SK-N-SH treated with all-trans-retinoic acid at 6 μM for 48 hours (cell line): ENCODE measurements around the gene TRIP4.

Experiments used
- CSDC2 ChIP-seq: fragments of 250-450 bp; sonication (Bioruptor Pico); IDR thresholded peaks from 2 replicates; pipeline ENCODE4 v1.5.0; 2020; ENCODE audit warnings: mild to moderate bottlenecking, moderate library complexity
- GLIS3 ChIP-seq: fragments of 250-450 bp; sonication (Bioruptor Pico); IDR thresholded peaks from 2 replicates; pipeline ENCODE4 v1.5.0; 2020; ENCODE audit warnings: mild to moderate bottlenecking, moderate library complexity
- OSR1 ChIP-seq: fragments of 250-450 bp; sonication (Bioruptor Pico); IDR thresholded peaks from 2 replicates; pipeline ENCODE4 v1.8.0; 2022; ENCODE audit warnings: moderate library complexity, mild to moderate bottlenecking, inconsistent platforms
- SNAI2 ChIP-seq: fragments of 250-450 bp; sonication (Bioruptor Pico); IDR thresholded peaks from 2 replicates; pipeline ENCODE4 v1.5.0; 2020; ENCODE audit warnings: mild to moderate bottlenecking, moderate library complexity
- ZFP3 ChIP-seq: fragments of 250-450 bp; sonication (Bioruptor Pico); IDR thresholded peaks from 2 replicates; pipeline ENCODE4 v1.5.0; 2020; ENCODE audit warnings: mild to moderate bottlenecking, moderate library complexity
- ZFP30 ChIP-seq: fragments of 450-650 bp; formaldehyde crosslinking; IDR thresholded peaks from 2 replicates; pipeline ENCODE4 v1.5.0; 2022; ENCODE audit warnings: mild to moderate bottlenecking, moderate library complexity
- ZNF70 ChIP-seq: fragments of 450-650 bp; formaldehyde crosslinking; IDR thresholded peaks from 2 replicates; pipeline ENCODE4 v1.5.0; 2020; ENCODE audit warnings: mild to moderate bottlenecking, moderate library complexity
- TF ChIP-seq, protein P1 (sequence below): fragments of 250-450 bp; sonication (Bioruptor Pico); IDR thresholded peaks from 2 replicates; pipeline ENCODE4 v1.8.0; 2021; ENCODE audit warnings: low read depth, mild to moderate bottlenecking, moderate library complexity, borderline replicate concordance
- TF ChIP-seq, protein P2 (sequence below): fragments of 250-450 bp; sonication (Bioruptor Pico); IDR thresholded peaks from 2 replicates; pipeline ENCODE4 v1.8.0; 2020; ENCODE audit warnings: mild to moderate bottlenecking, moderate library complexity, borderline replicate concordance

GRCh38 chr15:64387562-64388168, at the start of gene TRIP4:
- TF ChIP-seq OSR1 (CRISPR knock-in tag) = no peak
- TF ChIP-seq, protein P1, sequence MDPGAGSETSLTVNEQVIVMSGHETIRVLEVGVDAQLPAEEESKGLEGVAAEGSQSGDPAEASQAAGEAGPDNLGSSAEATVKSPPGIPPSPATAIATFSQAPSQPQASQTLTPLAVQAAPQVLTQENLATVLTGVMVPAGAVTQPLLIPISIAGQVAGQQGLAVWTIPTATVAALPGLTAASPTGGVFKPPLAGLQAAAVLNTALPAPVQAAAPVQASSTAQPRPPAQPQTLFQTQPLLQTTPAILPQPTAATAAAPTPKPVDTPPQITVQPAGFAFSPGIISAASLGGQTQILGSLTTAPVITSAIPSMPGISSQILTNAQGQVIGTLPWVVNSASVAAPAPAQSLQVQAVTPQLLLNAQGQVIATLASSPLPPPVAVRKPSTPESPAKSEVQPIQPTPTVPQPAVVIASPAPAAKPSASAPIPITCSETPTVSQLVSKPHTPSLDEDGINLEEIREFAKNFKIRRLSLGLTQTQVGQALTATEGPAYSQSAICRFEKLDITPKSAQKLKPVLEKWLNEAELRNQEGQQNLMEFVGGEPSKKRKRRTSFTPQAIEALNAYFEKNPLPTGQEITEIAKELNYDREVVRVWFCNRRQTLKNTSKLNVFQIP = no peak
- TF ChIP-seq ZFP30 = peak; percentile 23; the same call in 1 of the 2 replicates
- no peak for TF ChIP-seq CSDC2
- TF ChIP-seq ZFP3 (CRISPR knock-in tag) = peak; percentile 68
- TF ChIP-seq, protein P2, sequence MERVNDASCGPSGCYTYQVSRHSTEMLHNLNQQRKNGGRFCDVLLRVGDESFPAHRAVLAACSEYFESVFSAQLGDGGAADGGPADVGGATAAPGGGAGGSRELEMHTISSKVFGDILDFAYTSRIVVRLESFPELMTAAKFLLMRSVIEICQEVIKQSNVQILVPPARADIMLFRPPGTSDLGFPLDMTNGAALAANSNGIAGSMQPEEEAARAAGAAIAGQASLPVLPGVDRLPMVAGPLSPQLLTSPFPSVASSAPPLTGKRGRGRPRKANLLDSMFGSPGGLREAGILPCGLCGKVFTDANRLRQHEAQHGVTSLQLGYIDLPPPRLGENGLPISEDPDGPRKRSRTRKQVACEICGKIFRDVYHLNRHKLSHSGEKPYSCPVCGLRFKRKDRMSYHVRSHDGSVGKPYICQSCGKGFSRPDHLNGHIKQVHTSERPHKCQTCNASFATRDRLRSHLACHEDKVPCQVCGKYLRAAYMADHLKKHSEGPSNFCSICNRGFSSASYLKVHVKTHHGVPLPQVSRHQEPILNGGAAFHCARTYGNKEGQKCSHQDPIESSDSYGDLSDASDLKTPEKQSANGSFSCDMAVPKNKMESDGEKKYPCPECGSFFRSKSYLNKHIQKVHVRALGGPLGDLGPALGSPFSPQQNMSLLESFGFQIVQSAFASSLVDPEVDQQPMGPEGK (CRISPR knock-in tag) = no peak
- TF ChIP-seq ZNF70 (CRISPR knock-in tag) = no peak
- TF ChIP-seq SNAI2 = no peak
- TF ChIP-seq GLIS3 (CRISPR knock-in tag) = no peak
